Activated CD8-positive, alpha-beta memory T cell treated with anti-CD3 and anti-CD28 coated beads, Interleukin-2, amount 10 ng/mL, durations not matched to agents 7 days and 5 days (primary cell): ENCODE results near the gene TMEM150A. TPM values are rescaled to one million over a fixed set of nuclear protein-coding genes. Genes with fewer than 3 reads are reported as not detected.
"Not testable (repeated sequence)": the region's sequence is repeated elsewhere in the genome, so short reads cannot be mapped to it uniquely, and the experiment has no call there.

Source experiments
- ATAC-seq: fragments of 150-1000 bp; cut with Tn5 transposase; one replicate; pipeline ENCODE4 v1.10.0; 2021; ENCODE audit warnings: moderate library complexity
- CTCF ChIA-PET: fragments of 350-600 bp; sonication (Branson Sonifier 250); formaldehyde crosslinking; loops from one replicate; lab custom pipeline; 2021; ENCODE audit warnings: antibody characterized with exemption; lab: Charles Lee
- DNase-seq: peaks from one replicate; pipeline ENCODE4 v3.0.0-alpha.2; 2020
- H3K27ac Mint-ChIP-seq: one replicate; pipeline ENCODE4 v1.8.0; 2021; ENCODE audit warnings: mild to moderate bottlenecking, mixed read lengths
- H3K27me3 Mint-ChIP-seq: one replicate; pipeline ENCODE4 v1.8.0; 2021; ENCODE audit warnings: mixed read lengths
- H3K36me3 Mint-ChIP-seq: one replicate; pipeline ENCODE4 v1.8.0; 2021; ENCODE audit warnings: mild to moderate bottlenecking, mixed read lengths
- H3K4me1 Mint-ChIP-seq: one replicate; pipeline ENCODE4 v1.8.0; 2021; ENCODE audit warnings: mixed read lengths
- H3K4me3 Mint-ChIP-seq: one replicate; pipeline ENCODE4 v1.8.0; 2021; ENCODE audit warnings: mild to moderate bottlenecking, moderate library complexity, mixed read lengths
- H3K9me3 Mint-ChIP-seq: one replicate; pipeline ENCODE4 v1.8.0; 2022; ENCODE audit warnings: low read depth, mixed read lengths
- total RNA-seq, 2 experiments: library from RNA; stranded (reverse); gene quantifications; one replicate each; pipeline ENCODE4 v1.2.3, GENCODE V29; 2021

Gene TMEM150A
- total RNA-seq, 2 experiments from 2014 or later = 0.91 to 1.7 TPM

DNA sequence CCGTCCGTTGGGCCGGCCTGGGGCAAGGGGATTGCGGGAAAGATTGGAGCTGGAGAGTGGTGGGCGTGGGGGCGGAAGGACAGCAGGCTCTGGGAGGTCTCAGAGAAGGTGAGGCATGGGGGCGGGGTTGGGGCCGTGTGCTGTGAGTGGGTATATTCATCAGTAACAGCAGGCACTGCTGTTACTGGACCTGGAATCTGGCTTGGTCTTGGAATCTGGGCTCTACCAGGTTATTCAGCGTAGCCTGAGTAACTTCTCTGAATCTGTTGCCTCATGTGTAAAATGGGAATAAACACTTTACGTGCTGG is 6.5 kb downstream of the TMEM150A start:
- CTCF ChIA-PET = interaction anchor here (0.9 to 2.7 kb wide), 12 partner anchors 9 to 176 kb away, joined by 3 to 15 read pairs (median 4); partner anchors contain the start of genes C2orf68 and USP39
- no peak for DNase-seq
- Mint-ChIP-seq H3K9me3 (no peaks in the 10 kb centered on the region), H3K4me3 (peak overlapping the region; percentile 97), H3K4me1 (peaks cover 31% of the 10 kb centered on the region), H3K27ac (peak overlapping the region; percentile 91), H3K27me3 (no peaks in the 10 kb centered on the region), H3K36me3 (peaks cover 9% of the 10 kb centered on the region)
- peak; percentile 6 for ATAC-seq

DNA sequence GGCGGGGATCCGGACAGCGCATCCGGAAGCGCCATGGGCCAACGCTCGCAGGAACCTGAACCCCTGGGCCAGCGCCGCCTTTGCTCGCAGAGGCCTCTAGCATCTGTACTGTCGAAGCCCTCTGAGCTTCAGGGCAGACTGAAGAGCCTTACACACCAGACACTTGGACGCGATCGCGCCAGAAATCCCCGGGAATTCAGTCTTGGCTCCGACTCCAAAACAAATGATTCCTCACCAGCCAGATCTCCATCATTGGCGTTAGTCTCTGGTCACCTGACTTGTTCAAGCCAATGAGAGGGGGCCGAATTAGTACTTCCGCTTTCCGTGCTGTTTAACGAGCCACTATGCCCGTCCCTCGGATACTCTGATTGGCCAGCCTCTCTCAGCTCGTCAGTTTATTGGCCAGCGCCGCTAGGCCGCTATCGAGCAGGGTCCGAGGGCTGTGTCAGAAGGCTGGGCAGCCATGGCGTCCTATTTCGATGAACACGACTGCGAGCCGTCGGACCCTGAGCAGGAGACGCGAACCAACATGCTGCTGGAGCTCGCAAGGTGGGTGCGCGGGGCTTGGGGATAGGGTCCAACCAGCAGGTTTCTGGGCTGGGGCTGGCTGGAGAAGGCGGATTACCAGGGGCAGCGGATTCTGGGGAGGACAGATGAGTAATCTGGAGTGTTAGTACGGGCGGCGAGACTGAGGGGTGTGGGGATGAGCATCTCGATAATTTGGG is 7.0 kb downstream of the TMEM150A start, which contains the start of gene RNF181:
Gene RNF181, plus strand, starts transcription at position 445 of the 725 bp plus-strand sequence. Its CDS starts 19 bp downstream, at position 464.
- CTCF ChIA-PET = interaction anchor here (0.9 to 2.7 kb wide), 10 partner anchors 10 to 176 kb away, joined by 3 to 15 read pairs (median 4); partner anchors contain the start of gene C2orf68
- H3K4me3 Mint-ChIP-seq = peak within 1 kb of the TSS; percentile 97
- H3K27me3 Mint-ChIP-seq = no peaks in the 10 kb centered on the region
- H3K4me1 Mint-ChIP-seq = peaks cover 31% of the 10 kb centered on the region
- DNase-seq (peak; percentile 97), ATAC-seq (peak; percentile 99)
- peak within 1 kb of the TSS; percentile 91 for H3K27ac Mint-ChIP-seq
- H3K9me3 Mint-ChIP-seq = no peaks in the 10 kb centered on the region
- H3K36me3 Mint-ChIP-seq = peaks cover 9% of the 10 kb centered on the region

DNA sequence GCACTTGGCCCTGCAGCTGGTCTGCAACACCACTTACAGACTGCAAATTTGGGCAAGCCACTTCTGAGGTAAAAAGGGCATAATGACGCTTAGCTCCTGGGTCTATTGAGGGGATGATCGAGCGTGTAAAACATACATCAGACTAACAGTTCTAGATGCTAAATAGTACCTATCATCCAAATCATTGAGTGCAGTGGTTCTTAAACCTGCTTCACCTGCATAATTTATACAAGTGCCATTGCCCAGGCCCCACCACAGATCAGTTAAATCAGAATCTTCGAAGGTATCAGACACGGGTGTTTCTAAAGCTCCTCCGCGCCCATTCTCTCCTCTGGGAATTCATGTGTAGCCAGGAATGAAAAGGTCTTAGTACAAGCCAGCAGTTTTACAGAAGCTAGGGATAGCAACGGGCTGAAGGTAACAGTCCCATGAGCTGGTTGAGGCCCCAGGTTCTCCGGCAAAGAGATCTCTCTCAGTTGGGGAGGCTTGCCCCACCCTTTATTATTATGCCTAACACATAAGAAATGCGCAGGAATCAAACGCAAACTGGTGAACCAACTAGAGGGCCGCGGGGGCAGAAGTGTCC is 7.7 kb downstream of the TMEM150A start:
- CTCF ChIA-PET = interaction anchor here (0.8 to 2.7 kb wide), 9 partner anchors 9 to 175 kb away, joined by 3 to 15 read pairs (median 4); partner anchors contain the start of gene USP39
- Mint-ChIP-seq H3K27ac (peak overlapping the region; percentile 91), H3K4me3 (peak overlapping the region; percentile 97), H3K36me3 (peaks cover 9% of the 10 kb centered on the region), H3K4me1 (peaks cover 35% of the 10 kb centered on the region), H3K27me3 (no peaks in the 10 kb centered on the region), H3K9me3 (no peaks in the 10 kb centered on the region)
- ATAC-seq (no peak), DNase-seq (no peak)

DNA sequence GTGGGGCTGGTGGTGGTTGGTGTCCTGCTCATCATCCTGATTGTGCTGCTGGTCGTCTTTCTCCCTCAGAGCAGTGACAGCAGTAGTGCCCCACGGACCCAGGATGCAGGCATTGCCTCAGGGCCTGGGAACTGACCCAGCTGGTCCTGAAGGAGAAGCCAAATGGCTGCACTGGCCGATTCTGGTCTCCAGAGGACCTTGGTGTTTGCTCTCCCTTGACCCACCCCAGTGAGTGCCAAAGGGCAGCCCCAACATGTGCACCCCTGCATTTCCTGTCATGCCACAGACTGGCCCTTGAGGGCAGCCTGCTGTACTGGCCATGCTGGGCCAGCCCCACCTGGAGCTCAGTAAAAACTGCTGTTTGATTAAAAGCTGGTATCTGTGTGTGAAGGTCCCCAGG is 9.5 kb downstream of the TMEM150A start:
- ATAC-seq = no peak
- Mint-ChIP-seq H3K9me3 (no peaks in the 10 kb centered on the region), H3K4me1 (peaks cover 37% of the 10 kb centered on the region), H3K4me3 (no peak overlapping the region), H3K27ac (no peak overlapping the region), H3K36me3 (peaks cover 8% of the 10 kb centered on the region), H3K27me3 (no peaks in the 10 kb centered on the region)
- CTCF ChIA-PET = no interaction called here
- no peak for DNase-seq

DNA sequence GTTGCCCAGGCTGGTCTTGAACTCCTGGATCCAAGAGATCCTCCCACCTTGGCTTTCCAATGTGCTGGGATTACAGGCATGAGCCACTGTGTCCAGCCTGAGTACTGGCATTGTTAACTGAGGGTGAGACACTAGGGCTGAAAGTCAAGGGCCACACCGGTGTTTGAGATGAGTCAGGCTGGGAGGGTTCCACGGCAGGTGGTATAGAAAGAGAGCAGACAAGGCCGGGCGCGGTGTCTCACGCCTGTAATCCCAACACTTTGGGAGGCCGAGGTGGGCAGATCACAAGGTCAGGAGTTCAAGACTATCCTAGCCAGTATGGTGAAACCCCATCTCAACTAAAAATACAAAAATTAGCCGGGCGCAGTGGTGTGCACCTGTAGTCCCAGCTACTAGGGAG is 10.2 kb downstream of the TMEM150A start:
- ATAC-seq, H3K27ac Mint-ChIP-seq, H3K9me3 Mint-ChIP-seq, H3K4me3 Mint-ChIP-seq, DNase-seq, H3K36me3 Mint-ChIP-seq, H3K27me3 Mint-ChIP-seq, CTCF ChIA-PET: not testable (repeated sequence)
- H3K4me1 Mint-ChIP-seq = peaks cover 41% of the 10 kb centered on the region

DNA sequence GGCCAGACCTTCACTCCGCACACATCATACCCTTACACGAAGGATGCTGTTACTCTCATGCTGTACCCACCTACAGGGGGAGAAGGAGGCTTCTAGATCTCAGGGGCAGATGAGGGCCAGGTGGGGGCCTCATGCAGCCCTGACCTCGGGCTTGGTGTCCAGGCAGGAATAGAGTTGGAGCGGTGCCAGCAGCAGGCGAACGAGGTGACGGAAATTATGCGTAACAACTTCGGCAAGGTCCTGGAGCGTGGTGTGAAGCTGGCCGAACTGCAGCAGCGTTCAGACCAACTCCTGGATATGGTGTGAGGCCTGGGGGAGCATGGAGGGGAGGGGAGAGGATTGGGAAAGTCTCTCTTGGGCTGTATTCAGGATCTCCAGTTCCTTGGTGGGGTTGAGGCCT is 10.9 kb downstream of the TMEM150A start:
- ATAC-seq (no peak), DNase-seq (no peak)
- Mint-ChIP-seq H3K36me3 (peaks cover 1% of the 10 kb centered on the region), H3K4me3 (no peak overlapping the region), H3K4me1 (peaks cover 34% of the 10 kb centered on the region), H3K27me3 (no peaks in the 10 kb centered on the region), H3K27ac (no peak overlapping the region), H3K9me3 (no peaks in the 10 kb centered on the region)
- CTCF ChIA-PET = no interaction called here

DNA sequence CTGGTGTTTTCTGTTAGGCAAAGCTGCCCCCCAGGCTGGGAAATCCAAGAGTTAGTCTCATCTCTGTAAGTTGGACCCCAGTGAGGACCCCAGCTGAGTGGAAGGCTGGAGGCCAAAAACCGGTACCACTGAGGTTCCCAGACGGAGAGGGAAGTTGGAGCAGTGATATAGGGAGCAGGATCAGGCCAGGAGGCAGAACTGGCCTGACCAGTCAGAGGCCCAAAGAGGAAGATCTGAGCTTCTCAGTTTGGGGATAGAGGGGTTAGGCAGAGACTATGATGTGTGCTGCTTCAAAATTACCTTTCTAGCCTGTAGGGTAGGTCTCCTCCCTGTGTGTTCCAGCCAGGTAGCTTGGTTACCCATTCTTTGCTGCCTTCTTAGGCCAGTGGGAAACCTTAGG is 11.5 kb downstream of the TMEM150A start:
- Mint-ChIP-seq H3K4me3 (no peak overlapping the region), H3K9me3 (no peaks in the 10 kb centered on the region), H3K36me3 (peaks cover 1% of the 10 kb centered on the region), H3K27ac (no peak overlapping the region), H3K27me3 (no peaks in the 10 kb centered on the region), H3K4me1 (peaks cover 33% of the 10 kb centered on the region)
- ATAC-seq = no peak
- DNase-seq = no peak
- CTCF ChIA-PET = no interaction called here

DNA sequence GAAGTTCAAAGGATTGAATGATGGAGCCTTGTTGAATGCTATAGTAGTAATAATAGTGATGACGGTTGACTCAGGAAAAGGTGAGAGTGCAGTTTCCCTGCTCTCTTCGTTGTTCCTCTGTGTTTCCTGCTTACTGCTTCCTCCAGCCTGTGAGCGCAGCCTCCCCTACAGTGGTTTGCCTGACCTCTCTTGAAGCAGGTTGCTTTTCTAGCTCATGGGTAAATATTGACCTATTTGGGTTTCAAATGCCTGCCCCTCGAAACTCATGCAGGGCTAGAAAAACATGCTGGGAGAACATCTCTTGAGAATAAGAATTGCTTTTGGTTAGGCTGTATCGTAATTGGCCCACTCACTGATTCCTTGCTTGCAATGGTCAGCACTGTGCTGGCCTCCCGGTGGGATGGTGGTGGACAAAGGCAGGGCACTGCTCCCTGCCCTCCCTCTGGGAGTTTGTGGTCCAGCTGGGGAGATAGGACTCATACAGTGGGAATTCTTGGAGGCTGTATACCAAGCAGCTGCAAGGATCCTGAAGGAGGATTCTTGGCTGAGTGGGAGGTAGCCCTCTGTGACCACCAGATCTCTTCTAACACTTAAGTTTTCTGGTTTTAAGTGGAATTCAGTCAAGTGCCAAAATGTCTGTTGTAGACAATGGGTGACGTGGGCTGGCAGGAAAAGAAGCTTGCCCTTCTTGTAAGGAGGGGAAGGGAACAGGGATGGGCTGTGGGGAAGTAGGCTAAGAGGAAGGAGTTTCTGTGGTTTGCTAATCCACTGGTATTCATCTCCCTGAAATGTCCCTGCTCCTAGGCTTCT is 12.3 kb downstream of the TMEM150A start:
- peaks cover 1% of the 10 kb centered on the region for H3K36me3 Mint-ChIP-seq
- H3K9me3 Mint-ChIP-seq = no peaks in the 10 kb centered on the region
- H3K4me1 Mint-ChIP-seq = peaks cover 40% of the 10 kb centered on the region
- no peak for DNase-seq
- no peak overlapping the region for H3K4me3 Mint-ChIP-seq
- no peak overlapping the region for H3K27ac Mint-ChIP-seq
- ATAC-seq = no peak
- CTCF ChIA-PET = no interaction called here
- no peaks in the 10 kb centered on the region for H3K27me3 Mint-ChIP-seq

DNA sequence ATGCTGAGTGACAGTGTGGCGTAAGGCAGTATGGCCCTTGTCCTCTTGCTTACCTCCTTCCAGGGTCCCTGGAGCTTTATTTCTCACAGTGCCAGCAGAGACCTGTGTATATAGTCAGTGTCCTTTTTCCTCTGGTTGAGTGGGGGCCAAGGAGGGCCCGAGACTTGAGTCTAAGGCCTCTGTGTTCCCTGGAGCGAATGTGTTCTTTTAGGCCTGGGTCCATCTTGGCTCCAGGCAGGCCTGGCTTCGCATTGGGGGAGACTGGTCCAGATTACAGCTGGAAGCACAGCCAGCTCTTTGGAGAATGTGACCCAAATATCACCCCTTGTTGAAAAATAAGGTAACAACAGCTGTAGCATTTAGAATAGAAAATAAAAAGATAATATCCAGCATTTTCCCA is 13.3 kb downstream of the TMEM150A start:
- ATAC-seq (no peak), DNase-seq (no peak)
- CTCF ChIA-PET = no interaction called here
- Mint-ChIP-seq H3K9me3 (no peaks in the 10 kb centered on the region), H3K27me3 (no peaks in the 10 kb centered on the region), H3K4me3 (no peak overlapping the region), H3K36me3 (peaks cover 1% of the 10 kb centered on the region), H3K4me1 (peaks cover 37% of the 10 kb centered on the region), H3K27ac (no peak overlapping the region)

DNA sequence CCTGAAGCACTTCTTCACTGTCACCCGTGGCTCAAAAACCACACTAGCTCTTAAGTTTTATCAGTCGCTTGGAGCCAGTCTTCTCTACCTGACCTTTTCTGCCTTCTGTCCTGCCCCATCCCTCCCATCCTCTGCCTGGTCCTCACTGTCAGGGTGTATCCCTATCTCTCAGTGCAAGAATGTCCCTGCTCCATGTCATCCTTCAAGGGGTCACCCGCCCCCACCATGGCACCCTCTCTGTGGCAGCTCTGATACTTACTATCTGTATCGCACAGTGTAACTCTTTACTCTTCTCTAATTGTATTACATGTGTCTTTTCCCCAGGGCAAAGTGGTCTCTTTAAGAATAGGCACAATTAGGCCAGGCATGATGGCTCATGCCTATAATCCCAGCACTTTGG is 13.9 kb downstream of the TMEM150A start:
- Mint-ChIP-seq H3K4me1 (peaks cover 37% of the 10 kb centered on the region), H3K9me3 (no peaks in the 10 kb centered on the region), H3K27ac (no peak overlapping the region), H3K36me3 (peaks cover 4% of the 10 kb centered on the region), H3K4me3 (no peak overlapping the region), H3K27me3 (no peaks in the 10 kb centered on the region)
- CTCF ChIA-PET = no interaction called here
- ATAC-seq = no peak
- DNase-seq = no peak

DNA sequence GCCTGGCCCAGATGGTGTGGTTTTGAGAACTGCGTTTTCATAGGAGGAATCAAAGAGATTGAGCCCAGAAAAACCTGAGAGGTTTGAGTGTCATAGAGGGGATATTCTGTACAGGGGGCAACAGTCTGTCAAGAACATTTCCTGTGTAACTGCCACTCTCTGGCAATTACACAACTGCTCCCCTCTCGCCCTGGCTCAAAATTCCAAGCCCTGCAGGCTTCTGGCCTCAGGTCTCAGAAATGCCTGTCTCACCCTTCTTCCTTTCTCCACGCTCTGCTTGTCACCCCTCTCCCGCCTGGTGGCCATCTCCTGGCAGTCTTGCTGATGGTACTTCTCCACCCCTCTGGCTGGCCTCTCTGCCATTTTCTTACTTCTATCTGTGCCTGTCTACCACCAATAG is 14.3 kb downstream of the TMEM150A start:
- Mint-ChIP-seq H3K9me3 (no peaks in the 10 kb centered on the region), H3K4me3 (no peak overlapping the region), H3K27me3 (no peaks in the 10 kb centered on the region), H3K4me1 (peaks cover 42% of the 10 kb centered on the region), H3K36me3 (peaks cover 4% of the 10 kb centered on the region), H3K27ac (no peak overlapping the region)
- ATAC-seq = no peak
- CTCF ChIA-PET = no interaction called here
- no peak for DNase-seq

DNA sequence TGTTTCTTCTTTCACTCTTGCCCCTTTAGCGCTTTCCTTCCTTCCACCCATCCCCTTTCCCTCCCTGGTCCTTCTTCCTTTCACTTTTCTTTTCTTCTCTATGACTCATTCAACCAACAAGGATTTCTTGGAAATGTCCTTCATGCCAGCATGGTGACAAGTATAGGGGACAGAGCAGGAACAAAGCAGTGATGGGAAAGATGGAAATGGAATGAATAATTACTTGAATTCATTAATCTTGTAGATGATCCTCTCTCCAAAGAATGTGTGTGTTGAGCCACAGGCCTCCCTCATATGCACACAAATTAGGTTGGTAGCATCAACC is 16.8 kb downstream of the TMEM150A start:
- no peaks in the 10 kb centered on the region for H3K27me3 Mint-ChIP-seq
- peak overlapping the region; percentile 89 for H3K4me3 Mint-ChIP-seq
- no peak for DNase-seq
- H3K27ac Mint-ChIP-seq = peak overlapping the region; percentile 93
- no peaks in the 10 kb centered on the region for H3K9me3 Mint-ChIP-seq
- CTCF ChIA-PET = interaction anchor here (0.7 to 1.1 kb wide), 2 partner anchors 10 to 20 kb away, joined by 3 to 4 read pairs; partner anchors contain the start of gene RNF181
- peaks cover 18% of the 10 kb centered on the region for H3K36me3 Mint-ChIP-seq
- no peak for ATAC-seq
- H3K4me1 Mint-ChIP-seq = peaks cover 43% of the 10 kb centered on the region
